ENCODE data around the gene BABAM1. TPM values are rescaled to one million over a fixed set of nuclear protein-coding genes. Genes with fewer than 3 reads are reported as not detected.

Gene BABAM1
- total RNA-seq, 1 donor from 2014 or later = 59.7 TPM

- peak overlapping the region; percentile 92 for H3K27ac ChIP-seq
- H3K4me1 ChIP-seq = peaks cover 67% of the 10 kb centered on the region
- TF ChIP-seq CTCF (IDR thresholded peaks at IDR 0.05) (no peak), POLR2AphosphoS5 (IDR thresholded peaks at IDR 0.05; ENCODE audit: insufficient read depth in 1 of 2, low read depth in 1 of 2) (no peak), POLR2A (IDR thresholded peaks at IDR 0.05) (no peak)
- no peaks in the 10 kb centered on the region for H3K9me3 ChIP-seq
- peak overlapping the region; percentile 64 to 69 for H3K4me3 ChIP-seq
- no peak for DNase-seq (ENCODE audit: extremely low spot score in 2 of 2)
- no peaks in the 10 kb centered on the region for H3K36me3 ChIP-seq
- intact Hi-C loops (cut with DNase I) = no loop called here
- no peaks in the 10 kb centered on the region for H3K27me3 ChIP-seq
These were observed 39.1 kb downstream of the BABAM1 start for GRCh38 chr19:17306285-17306714.

GRCh38 chr19:17307876-17308377 lies 40.7 kb downstream of the BABAM1 start:
- no peak overlapping the region for H3K4me3 ChIP-seq
- DNase-seq (ENCODE audit: extremely low spot score in 2 of 2) = no peak
- intact Hi-C loops (cut with DNase I) = no loop called here
- no peaks in the 10 kb centered on the region for H3K27me3 ChIP-seq
- no peak for TF ChIP-seq CTCF (IDR thresholded peaks at IDR 0.05)
- TF ChIP-seq POLR2A (IDR thresholded peaks at IDR 0.05) = no peak
- TF ChIP-seq POLR2AphosphoS5 (IDR thresholded peaks at IDR 0.05; ENCODE audit: insufficient read depth in 1 of 2, low read depth in 1 of 2) = no peak
- no peak overlapping the region for H3K27ac ChIP-seq
- peaks cover 0 to 5% of the 10 kb centered on the region in 2 donors for H3K36me3 ChIP-seq
- peaks cover 74% of the 10 kb centered on the region for H3K4me1 ChIP-seq
- H3K9me3 ChIP-seq = no peaks in the 10 kb centered on the region

GRCh38 chr19:17309198-17309964 lies 42.1 kb downstream of the BABAM1 start, which contains the start of gene DDA1:
Gene DDA1, plus strand, starts transcription at chr19:17309563. Its CDS starts 92 bp downstream, at chr19:17309655.
- peak within 1 kb of the TSS; percentile 86 to 88 for H3K4me3 ChIP-seq
- peak; percentile 98 to 99 for DNase-seq (ENCODE audit: extremely low spot score in 2 of 2)
- peak within 1 kb of the TSS; percentile 74 for H3K27ac ChIP-seq
- H3K27me3 ChIP-seq = no peaks in the 10 kb centered on the region
- peaks cover 0 to 12% of the 10 kb centered on the region in 2 donors for H3K36me3 ChIP-seq
- intact Hi-C loops (cut with DNase I) = no loop called here
- H3K9me3 ChIP-seq = no peaks in the 10 kb centered on the region
- TF ChIP-seq POLR2AphosphoS5 (IDR thresholded peaks at IDR 0.05; ENCODE audit: insufficient read depth in 1 of 2, low read depth in 1 of 2) (peak; percentile 80 to 98), CTCF (IDR thresholded peaks at IDR 0.05) (no peak), POLR2A (IDR thresholded peaks at IDR 0.05) (peak in 1 of 2 donors; percentile 17)
- peaks cover 61% of the 10 kb centered on the region for H3K4me1 ChIP-seq

- H3K4me1 ChIP-seq = peaks cover 54% of the 10 kb centered on the region
- DNase-seq (ENCODE audit: extremely low spot score in 2 of 2) = no peak
- intact Hi-C loops (cut with DNase I) = no loop called here
- H3K27ac ChIP-seq = peak overlapping the region; percentile 74
- H3K27me3 ChIP-seq = no peaks in the 10 kb centered on the region
- peaks cover 0 to 17% of the 10 kb centered on the region in 2 donors for H3K36me3 ChIP-seq
- no peak for TF ChIP-seq CTCF (IDR thresholded peaks at IDR 0.05)
- no peak for TF ChIP-seq POLR2A (IDR thresholded peaks at IDR 0.05)
- no peak for TF ChIP-seq POLR2AphosphoS5 (IDR thresholded peaks at IDR 0.05; ENCODE audit: insufficient read depth in 1 of 2, low read depth in 1 of 2)
- no peaks in the 10 kb centered on the region for H3K9me3 ChIP-seq
- H3K4me3 ChIP-seq = peak overlapping the region; percentile 86 to 88
These were observed 42.8 kb downstream of the BABAM1 start for GRCh38 chr19:17309965-17310461.

All from vagina (tissue), 2 donors.